ENCODE results near the gene DCAF15. TPM values are rescaled to one million over a fixed set of nuclear protein-coding genes. Genes with fewer than 3 reads are reported as not detected.

DCAF15 gene
- total RNA-seq, 2 experiments from 2014 or later, result 51.3 to 51.9 TPM

- Mint-ChIP-seq H3K9me3 (peaks cover 5% of the 10 kb centered on the region), H3K27me3 (no peaks in the 10 kb centered on the region), H3K4me1 (ENCODE audit: low read depth) (peaks cover 2% of the 10 kb centered on the region), H3K4me3 (no peak overlapping the region), H3K36me3 (ENCODE audit: low read depth) (peaks cover 37% of the 10 kb centered on the region), H3K27ac (no peak overlapping the region)
- intact Hi-C loops (cut with micrococcal nuclease), result no loop called here
- no peak for TF ChIP-seq CTCF (IDR thresholded peaks at IDR 0.05)
- ATAC-seq (no peak), DNase-seq (no peak)
- CTCF ChIA-PET, result no interaction called here
- POLR2A ChIA-PET, result no interaction called here
Observed at GRCh38 chr19:13923194-13923987, 28.9 kb upstream of the DCAF15 start.

- Mint-ChIP-seq H3K36me3 (ENCODE audit: low read depth) (peaks cover 29% of the 10 kb centered on the region), H3K4me3 (no peak overlapping the region), H3K9me3 (peaks cover 2% of the 10 kb centered on the region), H3K4me1 (ENCODE audit: low read depth) (peaks cover under 1% of the 10 kb centered on the region), H3K27me3 (no peaks in the 10 kb centered on the region), H3K27ac (no peak overlapping the region)
- POLR2A ChIA-PET, result no interaction called here
- intact Hi-C loops (cut with micrococcal nuclease), result no loop called here
- ATAC-seq (no peak), DNase-seq (no peak)
- CTCF ChIA-PET, result interaction anchor here (0.6 to 1.5 kb wide), 3 partner anchors 23 to 344 kb away, joined by 3 read pairs; no protein-coding TSS in a partner anchor
- no peak for TF ChIP-seq CTCF (IDR thresholded peaks at IDR 0.05)
Observed at GRCh38 chr19:13926010-13926409, 26.3 kb upstream of the DCAF15 start.

GRCh38 chr19:13926715-13927114 lies 25.6 kb upstream of the DCAF15 start:
- H3K27me3 Mint-ChIP-seq, result no peaks in the 10 kb centered on the region
- no peak for ATAC-seq
- H3K36me3 Mint-ChIP-seq (ENCODE audit: low read depth), result peaks cover 22% of the 10 kb centered on the region
- no peaks in the 10 kb centered on the region for H3K4me1 Mint-ChIP-seq (ENCODE audit: low read depth)
- ChIA-PET POLR2A (no interaction called here), CTCF (interaction anchor here (0.6 to 1.5 kb wide), 2 partner anchors 24 to 344 kb away, joined by 3 read pairs; no protein-coding TSS in a partner anchor)
- H3K4me3 Mint-ChIP-seq, result no peak overlapping the region
- intact Hi-C loops (cut with micrococcal nuclease), result no loop called here
- no peak for DNase-seq
- H3K9me3 Mint-ChIP-seq, result no peaks in the 10 kb centered on the region
- H3K27ac Mint-ChIP-seq, result no peak overlapping the region
- no peak for TF ChIP-seq CTCF (IDR thresholded peaks at IDR 0.05)

- Mint-ChIP-seq H3K9me3 (no peaks in the 10 kb centered on the region), H3K4me1 (ENCODE audit: low read depth) (no peaks in the 10 kb centered on the region), H3K27ac (no peak overlapping the region), H3K4me3 (no peak overlapping the region), H3K27me3 (no peaks in the 10 kb centered on the region), H3K36me3 (ENCODE audit: low read depth) (peaks cover 6% of the 10 kb centered on the region)
- ATAC-seq (no peak), DNase-seq (no peak)
- ChIA-PET CTCF (no interaction called here), POLR2A (no interaction called here)
- intact Hi-C loops (cut with micrococcal nuclease), result no loop called here
- TF ChIP-seq CTCF (IDR thresholded peaks at IDR 0.05), result no peak
Observed at GRCh38 chr19:13929340-13929739, 23.0 kb upstream of the DCAF15 start.

GRCh38 chr19:13929956-13930355 lies 22.4 kb upstream of the DCAF15 start:
- peaks cover 3% of the 10 kb centered on the region for H3K36me3 Mint-ChIP-seq (ENCODE audit: low read depth)
- TF ChIP-seq CTCF (IDR thresholded peaks at IDR 0.05), result no peak
- no peak for DNase-seq
- ATAC-seq, result no peak
- no peak overlapping the region for H3K4me3 Mint-ChIP-seq
- H3K27me3 Mint-ChIP-seq, result no peaks in the 10 kb centered on the region
- H3K9me3 Mint-ChIP-seq, result no peaks in the 10 kb centered on the region
- POLR2A ChIA-PET, result no interaction called here
- intact Hi-C loops (cut with micrococcal nuclease), result no loop called here
- no peaks in the 10 kb centered on the region for H3K4me1 Mint-ChIP-seq (ENCODE audit: low read depth)
- no peak overlapping the region for H3K27ac Mint-ChIP-seq
- CTCF ChIA-PET, result no interaction called here
